Hematopoietic multipotent progenitor cell treated with erythropoietin and hydrocortisone succinate and interleukin-3 and kit ligand, for 17 days (in vitro differentiated cells): ENCODE data around the gene SORCS2.

Experiments used
- DNase-seq: peaks from one replicate; pipeline ENCODE4 v3.0.0-alpha.2; 2015; ENCODE audit warnings: low spot score

Gene SORCS2

DNA sequence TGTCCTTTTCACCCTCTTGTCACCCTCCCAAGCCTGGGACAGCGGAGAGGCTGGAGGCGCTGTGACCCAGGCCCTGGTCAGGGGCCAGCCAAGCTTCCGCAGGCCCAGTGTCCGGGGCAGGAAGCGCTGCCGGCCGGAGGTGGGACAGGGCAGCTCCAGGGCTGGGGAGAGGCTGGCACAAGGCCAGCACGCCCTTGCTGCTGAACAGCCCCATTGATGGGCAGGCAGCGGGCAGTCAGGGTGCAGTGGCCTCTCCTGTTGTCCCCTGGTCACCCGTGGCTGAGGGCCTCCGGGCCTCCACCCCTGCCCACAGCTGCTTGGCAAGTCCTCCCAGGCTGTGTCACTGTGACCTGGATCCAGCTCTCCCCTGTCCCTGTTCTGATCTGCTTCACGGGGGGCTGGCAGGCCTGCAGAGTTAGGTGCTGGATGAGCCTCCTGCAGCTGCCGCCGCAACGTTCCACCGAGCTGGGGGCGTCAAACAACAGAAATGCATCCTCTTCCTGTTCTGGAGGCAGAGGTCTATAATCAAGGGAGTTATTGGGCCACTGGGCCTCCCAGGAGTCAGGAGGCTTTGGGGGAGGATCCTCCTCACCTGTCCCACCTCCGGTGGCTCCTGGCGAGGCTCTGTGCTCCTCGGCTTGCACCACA lies 134.5 kb downstream of the SORCS2 start:
- no peak for DNase-seq

DNA sequence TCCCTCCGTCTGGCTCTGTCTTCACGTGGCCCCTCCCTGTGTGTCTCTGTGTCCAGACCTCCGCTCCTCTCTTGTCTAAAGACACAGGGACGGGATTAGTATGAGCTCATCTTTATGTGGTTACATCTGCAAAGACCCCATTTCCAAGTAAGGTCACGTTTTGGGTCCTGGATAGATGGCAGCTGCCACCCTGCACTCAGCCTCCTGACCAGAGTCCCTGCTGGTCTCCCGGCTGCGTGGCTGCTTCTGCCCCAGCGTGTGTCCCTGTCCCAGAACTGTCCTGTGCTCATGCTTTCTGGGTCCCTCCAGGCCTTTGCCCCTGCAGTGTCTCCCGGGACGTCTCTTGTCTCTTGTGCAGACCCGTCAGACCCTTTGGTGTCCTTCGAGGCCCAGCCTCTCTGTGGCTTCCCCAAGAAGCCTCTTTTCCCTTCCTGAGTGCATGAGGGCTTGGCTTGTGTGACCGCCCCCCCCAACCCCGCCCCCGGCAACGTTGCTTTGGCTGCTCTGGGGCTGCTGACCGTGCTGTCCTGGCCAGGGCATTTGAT lies 135.1 kb downstream of the SORCS2 start:
- DNase-seq, result no peak

DNA sequence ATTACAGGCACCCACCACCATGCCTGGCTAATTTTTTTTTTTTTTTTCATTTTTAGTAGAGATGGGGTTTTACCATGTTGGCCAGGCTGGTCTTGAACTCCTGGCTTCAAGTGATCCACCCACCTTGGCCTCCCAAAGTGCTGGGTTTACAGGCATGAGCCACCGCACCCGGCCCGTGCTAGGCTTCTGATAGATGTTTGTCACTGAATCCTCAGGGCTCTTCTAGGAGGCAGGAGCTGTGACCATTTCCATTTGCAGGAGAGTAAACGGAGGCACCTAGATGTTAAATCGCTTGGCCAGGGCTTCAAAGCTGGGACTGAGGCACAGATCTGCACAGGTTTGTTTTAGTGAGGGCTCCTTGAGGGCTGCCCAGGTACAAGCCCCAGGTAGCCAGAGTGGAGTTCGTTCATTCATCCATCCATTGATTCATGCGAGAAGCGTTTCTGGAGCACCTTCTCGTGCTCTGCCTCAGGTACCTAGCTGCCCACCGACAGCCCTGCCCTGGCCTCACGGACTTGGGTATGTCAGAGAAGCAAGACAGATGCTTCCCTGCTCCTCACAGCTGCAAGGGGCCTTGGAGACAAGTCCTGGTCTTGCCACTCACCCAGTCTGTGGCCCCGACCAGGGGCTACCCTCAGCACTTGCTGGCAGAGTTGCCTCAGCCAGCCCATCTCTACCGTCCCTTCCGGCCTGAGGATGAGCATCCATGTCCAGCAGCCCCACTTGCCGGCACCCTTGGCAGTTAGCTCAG lies 136.0 kb downstream of the SORCS2 start:
- no peak for DNase-seq

DNA sequence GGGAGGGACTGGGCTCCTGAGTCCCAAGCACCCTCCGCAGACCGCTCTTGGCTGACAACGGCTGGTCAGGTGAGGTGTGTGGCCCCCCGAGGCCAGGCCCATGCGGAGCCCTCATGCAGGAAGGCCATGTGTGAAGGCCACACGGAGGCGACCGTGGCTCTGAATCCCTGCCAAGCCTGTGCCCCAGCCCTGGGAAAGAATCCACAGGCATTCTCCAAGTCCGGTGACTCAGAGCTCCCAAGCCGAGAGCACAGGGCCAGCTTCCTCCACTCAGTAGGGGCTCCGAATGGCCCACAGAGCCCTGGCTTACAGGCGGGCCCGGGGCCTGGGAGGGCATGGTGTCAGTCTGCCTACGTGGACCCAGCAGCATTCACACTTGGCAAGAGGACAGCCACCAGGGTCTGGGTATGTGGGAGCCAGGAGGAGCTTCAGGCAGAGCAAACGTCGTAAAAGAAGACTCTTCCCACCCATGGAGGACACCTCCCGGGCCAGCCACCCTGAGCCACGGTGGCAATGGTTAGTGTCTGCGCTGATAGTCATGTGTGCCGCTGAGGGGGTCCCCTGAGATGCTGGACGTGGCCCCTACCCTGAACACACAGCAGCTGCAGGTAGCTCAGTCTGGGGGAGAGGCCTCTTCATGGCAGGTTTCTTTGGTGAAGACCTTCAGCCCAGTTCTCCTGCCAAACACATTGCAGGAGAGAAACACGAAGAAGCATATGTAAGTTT lies 136.7 kb downstream of the SORCS2 start:
- DNase-seq, result no peak

DNA sequence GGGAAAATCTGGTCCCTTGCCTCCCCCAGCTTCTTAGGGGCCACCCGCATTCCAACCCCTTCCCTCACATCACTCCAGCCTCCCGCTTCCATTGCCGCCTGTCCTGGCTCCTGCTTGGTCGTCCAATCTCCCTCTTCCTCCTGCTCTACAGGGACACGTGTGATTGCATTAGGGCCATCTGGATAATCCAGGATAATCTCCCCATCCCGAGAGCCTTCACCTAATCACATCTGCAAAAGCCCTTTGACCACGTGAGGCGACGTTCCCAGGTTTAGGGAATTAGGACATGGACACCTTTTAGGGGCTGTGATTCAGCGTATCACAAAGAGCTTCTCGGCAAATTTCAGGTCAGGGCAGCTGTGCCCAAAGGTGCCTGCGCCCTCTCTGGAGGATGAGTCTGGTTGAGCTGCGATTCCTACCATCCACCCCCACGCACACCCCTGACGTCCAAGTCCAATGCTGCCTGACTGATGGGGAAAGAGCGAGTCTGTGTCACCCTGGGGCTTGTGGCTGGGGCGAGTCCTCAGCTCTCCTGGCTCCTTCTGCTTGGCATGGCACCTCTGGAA lies 137.8 kb downstream of the SORCS2 start:
- no peak for DNase-seq

DNA sequence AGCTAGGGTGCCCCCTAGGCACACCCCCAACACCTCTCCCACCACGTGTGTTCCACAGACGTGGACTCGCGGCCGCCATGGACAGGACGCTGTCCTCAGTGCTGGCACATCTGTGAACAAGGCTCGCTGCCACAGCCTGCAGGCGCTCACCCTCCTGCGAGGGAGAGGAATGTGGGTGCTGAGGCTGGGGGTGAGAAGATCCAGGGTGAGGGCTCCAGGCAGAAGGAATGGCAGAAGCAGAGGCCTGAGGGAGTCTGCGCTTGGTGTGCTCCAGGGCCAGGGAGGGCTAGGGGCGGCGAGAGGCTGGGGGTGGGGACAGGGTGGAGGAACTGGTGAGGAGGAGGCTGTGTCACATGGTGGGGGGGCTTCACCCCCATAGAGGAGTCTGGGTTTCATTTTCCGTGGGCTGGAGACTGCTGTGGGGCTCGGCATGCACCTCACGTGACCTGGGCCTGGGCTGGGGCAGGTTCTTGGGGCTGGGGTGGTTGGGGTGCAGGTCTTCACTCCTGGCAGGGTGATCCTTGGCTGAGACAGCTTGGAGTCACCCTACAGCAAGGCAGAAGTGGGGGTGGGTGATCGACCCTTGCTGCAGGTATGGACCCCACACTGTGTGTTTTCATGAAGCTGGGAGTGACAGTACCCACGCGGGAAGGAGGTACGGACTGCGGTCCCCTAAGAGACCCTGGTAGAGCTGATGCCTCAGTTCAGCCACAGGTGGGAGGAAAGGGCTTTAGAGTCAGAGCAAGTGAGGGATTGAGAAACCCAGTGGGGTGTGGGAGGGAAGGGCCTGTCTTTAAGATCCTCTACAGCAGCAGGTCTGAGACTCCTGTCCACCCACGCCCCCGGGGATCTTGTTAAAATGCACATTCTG lies 138.7 kb downstream of the SORCS2 start:
- no peak for DNase-seq

DNA sequence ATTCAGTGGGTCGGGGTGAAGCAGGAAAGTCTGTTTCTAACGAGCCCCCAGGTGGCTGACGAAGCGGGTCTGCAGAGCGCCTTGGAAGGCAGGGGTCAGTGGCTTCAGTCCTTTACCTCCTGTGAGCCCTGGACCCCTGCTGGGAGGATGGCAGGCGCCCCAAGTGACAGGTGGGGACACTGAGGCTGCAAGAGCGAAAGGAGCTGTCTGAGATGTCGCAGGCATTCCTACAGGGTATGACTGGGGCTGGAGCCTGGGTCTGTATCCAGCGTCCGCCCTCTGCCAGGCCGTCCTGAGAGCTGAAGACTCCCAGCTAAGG lies 139.3 kb downstream of the SORCS2 start:
- no peak for DNase-seq

DNA sequence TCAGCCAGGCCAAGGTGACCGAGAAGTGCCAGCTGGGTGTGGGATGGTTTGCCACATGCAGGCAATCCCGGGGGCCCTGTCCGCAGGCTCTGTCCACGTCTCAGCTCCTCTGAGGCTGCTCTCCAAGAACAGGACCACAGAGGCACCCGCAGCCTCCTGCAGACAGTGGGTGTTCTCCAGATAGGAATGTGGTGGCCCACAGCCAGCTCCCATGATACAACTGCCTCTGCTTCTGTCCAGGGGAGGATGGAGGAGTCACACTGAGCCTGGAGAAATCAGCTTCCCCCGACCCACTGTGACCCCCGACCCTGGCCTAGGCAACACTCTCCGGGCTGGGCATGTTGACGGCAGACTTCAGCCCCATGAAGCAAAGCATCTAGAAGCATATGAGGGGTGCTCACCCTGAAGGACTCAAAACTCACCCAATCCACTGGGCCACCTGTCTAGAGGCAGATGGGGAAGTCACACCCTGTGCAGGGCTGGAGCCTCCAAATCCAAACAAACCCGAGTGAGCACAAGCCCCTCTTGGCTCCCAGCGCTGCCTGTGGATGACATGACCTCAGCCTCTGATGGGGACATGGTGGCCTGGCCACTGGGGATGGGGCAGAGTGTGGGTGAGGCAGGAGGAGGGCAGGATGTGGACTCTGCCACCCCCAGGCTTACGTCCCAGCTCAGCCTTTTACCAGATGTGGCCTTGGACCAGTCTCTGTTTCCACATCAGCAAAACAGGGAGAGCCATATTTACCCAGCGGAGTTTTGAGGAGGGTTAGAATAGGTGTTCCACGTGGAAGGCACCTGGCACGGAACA lies 140.1 kb downstream of the SORCS2 start:
- no peak for DNase-seq

DNA sequence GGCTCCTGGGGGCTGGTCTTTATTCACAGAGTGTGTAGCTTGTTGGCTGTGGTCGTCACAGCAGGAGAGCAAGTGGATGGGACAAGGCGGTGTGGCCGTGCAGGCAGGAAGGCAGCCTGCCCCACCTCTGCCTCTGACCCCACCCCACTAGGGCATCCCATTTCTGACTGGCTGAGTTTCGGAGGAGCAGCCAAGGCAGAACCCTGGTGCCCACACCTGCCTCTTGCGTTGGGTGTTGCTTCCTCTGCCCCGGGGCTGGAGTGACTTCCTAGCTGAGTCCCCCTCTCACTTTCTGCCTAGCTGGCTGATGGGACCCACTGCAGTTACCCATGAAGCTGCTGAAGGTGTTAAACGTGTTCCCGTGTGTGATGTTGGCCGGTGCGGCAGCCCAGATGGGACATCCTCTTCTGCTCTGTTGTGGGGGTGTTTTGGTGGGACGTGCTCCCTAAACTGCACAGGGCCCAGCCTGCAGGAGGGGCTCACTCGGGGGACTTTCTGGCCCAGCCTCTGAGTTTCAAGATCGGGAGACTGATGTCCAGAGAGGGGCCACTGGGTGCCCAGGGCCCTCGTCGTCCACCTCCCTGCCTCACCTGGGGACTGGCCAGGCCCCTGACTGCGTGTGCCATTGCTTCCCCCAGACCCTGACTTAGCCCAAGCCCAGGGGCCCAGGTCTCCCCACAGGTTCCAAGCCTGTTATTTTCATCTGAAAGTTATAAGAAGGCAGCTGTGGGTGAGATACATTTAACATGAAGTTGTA lies 140.9 kb downstream of the SORCS2 start:
- no peak for DNase-seq

DNA sequence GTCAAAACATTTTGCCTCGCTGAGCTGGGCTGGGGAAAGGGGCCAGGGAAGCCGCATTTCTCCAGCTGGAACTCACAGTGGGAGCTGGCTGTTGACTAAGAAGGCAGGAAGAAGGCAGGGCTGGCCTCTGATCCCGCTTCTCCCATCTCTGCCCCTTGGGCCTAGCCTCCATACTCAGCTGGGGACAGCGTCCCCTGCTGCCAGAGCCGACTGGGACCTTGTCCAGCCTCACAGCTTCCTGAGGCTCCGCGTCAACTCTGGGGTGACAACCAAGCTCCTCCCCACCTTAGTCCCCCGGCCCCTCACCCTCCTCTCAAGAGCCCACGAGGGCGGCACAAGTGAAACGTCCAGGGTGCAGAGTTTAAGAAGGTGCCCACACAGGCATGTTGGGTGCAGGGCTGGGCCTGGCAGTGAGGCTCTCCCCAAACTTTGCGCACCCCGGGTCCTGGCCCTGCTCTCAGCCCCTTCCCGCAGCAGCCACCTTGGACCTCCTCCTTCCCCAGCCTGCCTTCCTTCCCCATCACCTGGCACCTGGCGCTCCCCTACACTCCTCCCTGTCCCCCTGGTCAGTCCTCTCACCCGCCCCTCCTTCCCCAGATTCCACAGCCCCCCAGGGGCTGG lies 141.6 kb downstream of the SORCS2 start:
- DNase-seq, result no peak

DNA sequence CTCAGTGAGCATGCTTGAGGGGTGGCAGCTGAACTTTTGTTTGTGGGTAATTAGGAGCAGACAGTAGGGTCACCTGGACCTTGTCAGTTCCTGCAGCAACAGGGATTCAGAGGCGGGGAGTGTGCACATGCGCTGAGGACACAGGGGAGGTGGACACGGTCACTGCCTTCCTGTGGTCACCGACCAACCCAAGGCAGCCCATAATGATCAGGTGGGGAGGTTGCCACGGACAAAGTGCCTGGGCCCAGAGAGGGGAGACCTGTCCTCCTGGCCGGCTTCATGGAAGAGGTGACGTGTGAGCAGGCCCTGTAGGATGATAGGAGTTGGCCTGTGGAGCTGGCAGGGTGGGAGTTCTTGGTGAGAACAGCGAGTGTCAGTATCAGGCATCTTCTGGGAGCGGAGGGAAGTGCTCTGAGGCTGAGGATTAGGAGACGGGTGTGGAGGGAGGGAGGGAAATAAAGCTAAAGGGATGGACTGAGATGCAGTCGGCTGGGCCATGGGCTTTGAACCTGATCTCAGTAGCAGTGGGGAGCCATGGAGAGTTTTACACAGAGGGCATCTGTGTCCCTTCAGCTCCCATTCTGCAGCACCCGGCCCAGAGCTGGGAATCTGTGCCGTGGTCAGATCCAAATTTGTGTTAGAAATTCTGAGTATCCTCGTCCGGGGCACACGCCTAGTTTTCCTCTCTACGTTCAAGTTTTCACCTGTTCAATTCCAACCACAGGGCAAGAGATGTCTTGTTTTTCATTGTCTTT lies 142.4 kb downstream of the SORCS2 start:
- no peak for DNase-seq

DNA sequence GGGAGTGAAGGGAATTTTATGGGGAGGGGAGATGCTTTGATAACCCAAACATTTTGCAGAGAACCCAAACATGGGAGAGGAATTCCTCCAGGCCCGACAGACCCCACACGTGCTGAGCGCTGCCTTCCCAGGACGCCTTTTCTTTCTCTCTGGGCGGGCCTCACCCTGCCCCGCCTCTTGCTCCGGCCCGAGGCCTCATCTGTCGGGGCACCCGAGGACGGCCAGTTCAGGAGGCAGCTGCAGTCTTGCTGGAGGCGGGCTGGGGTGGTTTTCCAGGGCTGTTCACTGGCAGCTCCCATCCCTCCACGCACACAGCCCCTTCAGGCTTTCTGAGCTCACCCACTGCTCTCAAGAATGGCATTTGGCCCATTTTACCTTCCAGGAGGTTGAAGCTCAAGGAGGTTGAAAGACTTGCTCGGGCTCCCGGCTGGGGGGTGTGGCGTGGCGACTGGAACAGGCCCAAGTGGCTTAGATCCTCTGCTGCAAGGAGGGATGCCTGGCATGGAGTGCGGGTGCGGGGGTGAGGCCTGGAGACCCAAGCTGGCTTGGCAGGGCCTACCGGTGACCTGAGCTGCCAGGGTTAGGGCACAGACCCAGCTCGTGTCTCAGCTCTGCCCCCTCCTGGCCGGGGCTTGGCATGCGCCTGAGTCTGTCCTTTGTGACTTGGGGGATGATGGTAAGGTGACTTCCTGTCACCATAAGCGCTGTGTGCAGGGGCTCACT lies 143.2 kb downstream of the SORCS2 start:
- peak; percentile 5 for DNase-seq

DNA sequence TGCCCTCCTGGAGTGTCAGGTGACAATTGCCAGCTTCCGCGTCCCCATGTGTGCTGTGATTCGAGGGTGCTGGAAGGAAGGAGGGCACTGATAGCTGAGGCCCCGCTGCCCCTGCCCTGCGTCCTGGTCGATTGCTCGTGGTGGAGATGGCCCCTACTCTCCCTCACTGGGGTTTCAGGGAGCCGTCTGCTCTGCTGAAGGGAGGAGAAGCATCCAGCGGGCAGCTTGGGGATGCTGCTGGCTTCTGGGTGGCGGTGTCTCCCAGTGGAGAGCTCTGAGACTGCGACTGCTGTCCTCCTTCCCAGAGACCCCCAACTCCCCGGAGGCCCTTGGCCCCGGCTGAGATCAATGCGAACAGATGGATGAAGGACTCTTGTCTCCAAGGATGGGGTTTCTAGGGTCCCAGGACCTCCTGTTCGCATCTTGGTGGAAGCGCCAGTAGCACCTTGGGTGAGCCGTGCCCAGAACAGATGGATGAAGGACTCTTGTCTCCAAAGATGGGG lies 143.8 kb downstream of the SORCS2 start:
- DNase-seq, result no peak

DNA sequence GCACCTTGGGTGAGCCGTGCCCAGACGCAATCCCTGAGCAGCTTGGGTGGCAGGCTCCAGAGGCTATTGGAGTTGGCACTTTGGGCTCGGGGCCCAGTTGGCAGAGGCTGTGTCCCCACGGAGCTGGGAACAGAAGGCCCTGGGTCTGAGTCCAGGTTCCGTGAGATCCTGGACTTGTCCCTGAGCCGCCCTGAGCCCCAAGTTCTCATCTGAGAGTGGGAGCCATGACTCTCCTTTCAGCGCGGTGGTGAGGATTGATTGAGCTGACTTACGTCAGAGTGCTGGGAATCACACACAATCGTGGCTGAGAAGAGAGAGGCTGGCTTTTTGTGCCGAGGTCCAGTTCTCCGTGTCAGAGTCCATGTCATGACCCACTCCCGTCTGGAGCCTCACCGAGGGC lies 144.4 kb downstream of the SORCS2 start:
- DNase-seq, result no peak

DNA sequence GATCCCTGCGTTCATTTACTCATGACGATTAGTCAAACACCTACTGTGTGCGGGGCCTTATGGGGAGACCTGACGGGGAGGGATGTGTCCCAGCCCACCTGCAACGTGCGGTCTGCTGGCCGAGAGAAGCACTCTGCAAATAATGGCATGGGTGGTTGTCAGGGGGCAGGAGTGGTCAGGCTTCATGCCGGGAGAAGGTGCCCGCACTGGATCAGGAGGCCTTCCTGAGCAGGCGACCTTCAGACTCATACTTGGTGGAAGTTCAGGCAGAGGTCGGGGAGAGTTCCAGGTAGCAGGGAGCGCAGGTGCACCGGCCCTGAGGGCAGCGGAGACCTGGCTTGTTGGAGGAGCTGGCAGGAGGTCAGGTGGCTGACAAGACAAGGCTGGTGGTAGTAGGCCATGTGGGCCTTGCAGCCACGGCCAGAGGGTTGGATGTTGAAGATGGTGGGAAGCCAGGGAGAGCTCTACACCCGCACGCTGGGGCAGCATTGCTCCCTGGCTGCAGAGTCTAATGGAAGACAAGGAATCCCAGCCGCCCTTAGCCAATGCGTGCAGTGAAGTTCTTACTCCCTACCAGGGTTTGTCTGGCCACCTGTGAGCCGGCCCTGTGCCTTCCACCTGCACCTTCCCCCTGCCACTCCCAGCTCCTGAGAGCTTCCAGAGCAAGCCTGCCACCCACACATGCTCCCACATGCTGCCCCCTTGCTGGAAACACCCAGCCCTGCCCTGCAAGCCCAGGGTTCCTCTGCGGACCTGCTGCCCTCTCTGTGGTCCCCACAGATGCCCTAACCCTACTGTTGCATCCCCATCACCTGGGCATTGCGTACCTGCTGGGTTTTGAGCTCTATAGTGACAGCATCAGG lies 145.1 kb downstream of the SORCS2 start:
- DNase-seq, result no peak

DNA sequence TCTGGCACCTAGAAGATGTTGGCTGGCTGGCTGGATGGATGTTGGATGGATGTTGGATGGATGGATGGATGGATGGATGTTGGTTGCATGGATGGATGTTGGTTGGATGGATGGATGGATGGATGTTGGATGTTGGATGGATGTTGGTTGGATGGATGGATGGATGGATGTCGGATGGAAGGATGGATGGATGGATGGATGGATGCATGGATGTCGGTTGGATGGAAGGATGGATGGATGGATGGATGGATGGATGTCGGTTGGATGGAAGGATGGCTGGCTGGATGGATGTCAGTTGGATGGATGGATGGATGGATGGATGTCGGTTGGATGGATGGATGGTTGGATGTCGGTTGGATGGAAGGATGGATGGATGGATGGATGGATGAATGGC lies 145.7 kb downstream of the SORCS2 start:
- no peak for DNase-seq
